GM13976 (cell line): ENCODE measurements around the gene SELENOO.
A peak's percentile ranks its signal among the peaks of the same experiment; 100 is the strongest.

Experiments used
- DNase-seq: peaks from one replicate; pipeline ENCODE4 v3.0.0; 2012; ENCODE audit warnings: low spot score
- in situ Hi-C: fragments of 300-500 bp; cut with MboI; formaldehyde crosslinking; loops from one replicate; pipeline ENCODE4 v1.12.0; 2022; ENCODE audit warnings: low sequenced_read_pairs, mixed read lengths, inconsistent platforms; ENCODE audit not compliant: unreplicated experiment
- TF ChIP-seq, protein P1 (sequence below): IDR thresholded peaks from 2 replicates; pipeline ENCODE4 v1.5.1; 2012; ENCODE audit warnings: borderline replicate concordance, mild to moderate bottlenecking; ENCODE audit not compliant: insufficient read depth; ENCODE audit errors: extremely low read depth, missing control alignments, control extremely low read depth

The SELENOO gene

DNA sequence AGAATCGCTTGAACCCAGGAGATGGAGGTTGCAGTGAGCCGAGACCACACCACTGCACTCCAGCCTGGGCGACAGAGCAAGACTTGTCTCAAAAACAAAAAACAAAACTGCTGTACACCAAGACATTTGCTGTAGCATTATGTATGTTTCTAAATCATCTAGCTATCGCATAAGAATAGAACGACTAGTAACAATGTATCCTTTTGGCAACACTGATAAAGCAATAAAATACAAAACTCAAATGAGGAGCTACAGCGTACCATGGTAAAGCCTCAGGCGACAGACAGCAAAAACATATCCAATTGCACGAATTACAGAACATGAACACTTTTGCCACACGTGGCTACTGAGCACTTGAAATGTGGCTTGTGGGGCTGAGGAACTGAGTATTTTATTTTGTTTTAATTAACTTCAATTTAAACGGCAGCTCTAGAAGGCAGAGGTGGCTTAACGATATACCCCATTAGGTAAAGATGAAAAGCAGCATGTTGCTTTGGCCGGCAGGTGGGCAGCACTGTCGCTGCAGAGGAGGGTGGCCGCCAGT lies 41.7 kb downstream of the SELENOO start:
- in situ Hi-C loops = no loop called here
- no peak for DNase-seq
- TF ChIP-seq, protein P1, sequence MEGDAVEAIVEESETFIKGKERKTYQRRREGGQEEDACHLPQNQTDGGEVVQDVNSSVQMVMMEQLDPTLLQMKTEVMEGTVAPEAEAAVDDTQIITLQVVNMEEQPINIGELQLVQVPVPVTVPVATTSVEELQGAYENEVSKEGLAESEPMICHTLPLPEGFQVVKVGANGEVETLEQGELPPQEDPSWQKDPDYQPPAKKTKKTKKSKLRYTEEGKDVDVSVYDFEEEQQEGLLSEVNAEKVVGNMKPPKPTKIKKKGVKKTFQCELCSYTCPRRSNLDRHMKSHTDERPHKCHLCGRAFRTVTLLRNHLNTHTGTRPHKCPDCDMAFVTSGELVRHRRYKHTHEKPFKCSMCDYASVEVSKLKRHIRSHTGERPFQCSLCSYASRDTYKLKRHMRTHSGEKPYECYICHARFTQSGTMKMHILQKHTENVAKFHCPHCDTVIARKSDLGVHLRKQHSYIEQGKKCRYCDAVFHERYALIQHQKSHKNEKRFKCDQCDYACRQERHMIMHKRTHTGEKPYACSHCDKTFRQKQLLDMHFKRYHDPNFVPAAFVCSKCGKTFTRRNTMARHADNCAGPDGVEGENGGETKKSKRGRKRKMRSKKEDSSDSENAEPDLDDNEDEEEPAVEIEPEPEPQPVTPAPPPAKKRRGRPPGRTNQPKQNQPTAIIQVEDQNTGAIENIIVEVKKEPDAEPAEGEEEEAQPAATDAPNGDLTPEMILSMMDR = no peak

DNA sequence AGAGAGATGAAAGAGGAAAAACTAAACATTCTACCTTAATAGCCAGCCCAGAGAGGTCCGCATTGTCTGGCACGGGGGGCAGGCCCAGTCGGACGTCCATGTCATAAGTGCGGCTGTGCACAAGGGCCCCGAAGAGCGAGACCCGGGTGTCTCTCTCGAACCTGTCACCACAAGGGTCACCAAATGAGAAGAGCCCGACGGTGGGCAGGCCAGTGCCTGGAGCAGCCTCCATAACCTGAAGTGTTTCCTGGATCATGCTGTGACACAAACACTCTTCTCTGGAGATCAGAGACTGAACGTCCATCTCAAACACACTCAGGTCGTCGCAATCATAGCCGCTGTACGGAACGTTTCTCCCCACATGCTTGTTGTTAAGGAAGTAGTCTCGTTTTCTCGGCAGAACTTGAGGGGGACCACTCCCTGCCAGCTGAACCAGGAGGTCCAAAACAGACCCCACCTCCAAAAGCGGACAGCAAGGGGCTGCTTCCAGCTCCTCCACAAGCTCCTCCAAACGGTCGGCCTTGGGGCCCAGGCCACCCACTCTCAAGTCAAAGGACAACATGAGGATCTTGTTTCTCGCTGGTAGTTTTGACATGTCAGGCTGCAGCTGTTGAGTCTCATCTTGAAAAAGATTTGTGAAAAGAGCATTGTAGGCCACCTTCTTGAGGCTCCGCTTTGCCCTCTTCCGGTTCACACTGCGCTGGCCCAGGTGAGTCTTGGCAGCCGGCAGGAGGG lies 43.0 kb downstream of the SELENOO start:
- DNase-seq = no peak
- in situ Hi-C loops = no loop called here
- TF ChIP-seq, protein P1 = no peak

DNA sequence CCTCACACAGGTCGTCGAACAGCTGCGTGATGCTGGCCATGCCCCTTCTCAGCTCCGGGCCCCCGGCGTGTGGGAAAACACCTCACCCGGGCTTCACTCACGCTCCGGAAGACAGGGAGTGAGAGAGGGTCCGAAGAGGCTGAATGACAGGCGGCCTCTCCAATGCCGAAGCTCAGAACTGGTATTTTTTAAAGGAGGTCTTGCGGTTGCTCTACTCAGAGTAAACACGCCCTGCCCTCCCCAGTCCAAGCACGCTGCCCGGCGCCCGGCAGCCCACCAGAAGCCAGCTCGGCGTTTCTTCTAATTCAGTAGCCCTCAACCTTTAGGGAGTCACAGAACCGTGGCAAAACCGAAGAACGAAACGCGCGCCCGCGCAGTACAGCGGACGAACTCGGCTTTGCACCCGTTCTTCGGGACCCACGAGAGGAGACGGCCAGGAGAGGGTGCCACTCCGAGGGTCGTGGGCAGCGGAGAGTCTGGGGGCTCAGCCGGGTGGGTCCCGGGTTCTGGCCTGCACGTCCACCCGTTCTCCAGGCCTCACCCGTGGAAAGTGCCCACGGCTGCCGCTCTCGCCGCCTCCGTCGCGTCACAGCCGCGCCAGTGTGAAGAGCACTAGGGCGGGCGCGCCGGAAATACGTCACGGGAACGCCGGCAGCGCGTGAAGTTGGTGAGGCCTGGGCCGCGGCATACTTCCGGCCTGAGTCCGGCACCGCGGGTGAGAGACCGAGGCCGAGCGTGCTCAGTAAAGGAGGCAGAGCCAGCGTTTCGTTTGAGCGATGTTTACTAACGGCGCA lies 43.8 kb downstream of the SELENOO start, which contains the start of gene TUBGCP6:
Gene TUBGCP6 (minus strand): TSS at position 604 of the 794 bp plus-strand sequence. CDS start 564 bp downstream, at position 40.
- TF ChIP-seq, protein P1 = no peak
- in situ Hi-C loops = no loop called here
- peak; percentile 95 for DNase-seq

DNA sequence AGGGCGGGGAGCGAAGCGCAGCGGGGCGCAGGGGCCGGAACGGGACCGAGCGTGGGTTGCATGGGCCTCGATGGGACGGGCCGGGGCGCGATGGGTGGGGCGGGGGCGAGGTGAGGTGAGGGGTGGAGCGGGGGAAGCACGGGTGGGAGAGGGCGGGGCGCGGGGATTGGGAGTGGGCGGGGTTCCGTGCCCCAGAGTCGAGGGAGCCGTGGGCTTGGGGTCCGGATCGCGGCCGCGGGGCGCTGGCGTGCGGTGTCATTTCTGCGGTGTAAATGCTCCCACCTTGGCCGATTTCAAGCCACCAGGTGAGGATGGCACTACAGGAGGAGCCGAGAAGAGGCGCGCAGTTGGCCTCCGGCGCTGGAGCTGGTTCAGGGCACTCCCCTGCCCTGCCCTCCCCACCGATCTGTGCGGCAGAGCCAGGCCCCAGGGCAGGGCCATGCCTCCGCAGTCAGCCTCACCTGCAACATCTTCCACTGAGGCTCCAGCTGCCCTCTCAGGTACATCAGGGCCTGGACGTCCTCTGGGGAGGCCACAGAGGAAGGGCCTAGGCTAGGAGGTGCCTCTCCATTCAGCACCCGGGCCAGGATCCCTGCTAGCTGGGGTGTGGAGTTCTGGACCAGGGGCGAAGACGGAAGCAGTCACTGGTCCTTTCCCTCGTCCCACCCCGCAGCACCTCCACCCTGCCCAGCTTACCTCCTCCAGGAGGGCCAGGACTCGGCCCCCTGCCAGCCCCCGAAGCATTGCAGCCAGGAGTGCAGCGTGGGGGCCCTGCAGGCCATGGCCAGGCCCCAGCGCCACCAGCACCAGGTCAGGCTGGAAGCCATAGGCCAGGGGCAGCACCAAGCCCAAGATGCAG lies 44.6 kb downstream of the SELENOO start:
- in situ Hi-C loops = no loop called here
- DNase-seq = no peak
- TF ChIP-seq, protein P1 = no peak

DNA sequence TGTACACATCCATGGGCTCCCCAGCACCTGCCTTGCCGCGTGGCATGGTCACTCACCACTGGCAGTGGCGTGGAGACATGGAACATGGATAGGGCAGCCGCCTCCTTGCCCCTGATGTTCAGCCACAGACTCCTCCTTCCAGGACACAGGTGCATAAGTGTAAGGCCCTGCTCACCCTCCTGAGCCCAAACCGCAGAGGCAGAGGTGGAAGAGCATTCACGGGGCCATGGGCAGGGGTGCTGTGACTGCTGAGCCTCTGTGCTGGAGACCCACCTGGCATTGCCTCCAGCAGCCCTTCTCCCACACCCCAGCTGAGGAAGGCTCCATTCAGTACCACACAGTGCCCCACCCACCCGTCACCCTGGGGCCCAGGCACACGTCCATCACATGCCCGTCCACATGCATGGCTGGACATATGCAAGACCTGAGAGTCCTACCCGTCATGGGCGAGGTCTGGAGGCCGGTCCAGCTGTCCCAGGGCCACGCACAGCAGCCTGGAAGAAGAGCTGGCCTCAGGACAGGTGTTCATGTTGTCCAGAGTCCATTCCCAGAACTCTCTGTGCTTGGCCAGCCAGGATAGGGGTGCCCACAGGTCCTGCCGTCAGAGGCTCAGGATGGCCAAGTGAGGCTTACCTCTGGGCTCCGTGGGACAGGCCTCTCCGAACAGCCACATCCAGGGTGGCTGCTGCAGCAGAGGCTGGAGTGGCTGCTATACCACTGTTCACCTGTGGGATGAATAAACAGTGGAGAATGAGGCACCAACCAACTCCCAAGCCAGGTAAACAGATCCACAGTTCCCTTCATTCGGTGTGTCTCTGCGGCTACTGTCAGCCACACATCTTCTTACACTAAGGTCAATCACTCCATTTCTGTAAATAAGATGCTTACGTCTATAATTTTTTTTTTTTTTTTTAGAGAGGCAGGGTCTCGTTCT lies 45.7 kb downstream of the SELENOO start:
- in situ Hi-C loops = no loop called here
- TF ChIP-seq, protein P1 = no peak
- DNase-seq = no peak
